Breast epithelium (tissue), 4 donors: Measurements from ENCODE around the gene ELK4. TPM values are rescaled to one million over a fixed set of nuclear protein-coding genes. Genes with fewer than 3 reads are reported as not detected.

Experiments used
- DNase-seq, 2 donors: peaks; one replicate each; pipeline ENCODE4 v3.0.0-alpha.2; 2019; ENCODE audit warnings: low spot score in 2 of 2
- H3K27ac ChIP-seq, 2 donors: fragments of 200-600 bp; sonication (generic) in 1 of 2; one replicate each; pipeline ENCODE4 v1.5.1; 2016 to 2019; ENCODE audit warnings: mild to moderate bottlenecking in 1 of 2
- H3K27me3 ChIP-seq, 2 donors: fragments of 200-600 bp; sonication (generic) in 1 of 2; one replicate each; pipeline versions ENCODE4 v1.5.1 to v1.6.0; 2017 to 2019; ENCODE audit warnings: control low read depth in 1 of 2, mild to moderate bottlenecking in 1 of 2
- H3K36me3 ChIP-seq: fragments of 200-600 bp; one replicate; pipeline ENCODE4 v1.5.1; 2019
- H3K4me1 ChIP-seq, 2 donors: fragments of 200-600 bp; sonication (generic); one replicate each; pipeline ENCODE4 v1.5.1; 2016 to 2019; ENCODE audit warnings: control low read depth in 1 of 2
- H3K4me3 ChIP-seq, 3 donors: fragments of 200-600 bp; sonication (generic); 1 replicate in 2 of 3; 2 replicates in 1 of 3; pipeline ENCODE4 v1.5.1; 2016 to 2019; ENCODE audit warnings: mild to moderate bottlenecking in 3 of 3, moderate library complexity in 2 of 3
- H3K9me3 ChIP-seq, 2 donors: fragments of 200-600 bp; sonication (generic) in 1 of 2; one replicate each; pipeline ENCODE4 v1.5.1; 2016 to 2019; ENCODE audit warnings: control low read depth in 1 of 2
- CTCF ChIP-seq, 3 donors: fragments of 450-650 bp; IDR thresholded peaks; one replicate each; pipeline ENCODE4 v1.5.1; 2016 to 2017; ENCODE audit warnings: antibody characterized with exemption in 3 of 3, mild to moderate bottlenecking in 3 of 3, moderate library complexity in 3 of 3
- POLR2A ChIP-seq: fragments of 450-650 bp; IDR thresholded peaks from one replicate; pipeline ENCODE4 v1.6.1; 2016; ENCODE audit warnings: antibody characterized with exemption, mild to moderate bottlenecking, moderate library complexity
- POLR2AphosphoS5 ChIP-seq, 3 donors: sonication (generic); formaldehyde crosslinking; IDR thresholded peaks; one replicate each; pipeline ENCODE4 v1.6.1; 2017; ENCODE audit warnings: antibody characterized with exemption in 3 of 3
- intact Hi-C: fragments of 100-400 bp; cut with DNase I; formaldehyde crosslinking; loops from one replicate; pipeline ENCODE4 v1.15.1; 2023; ENCODE audit warnings: low total_unique reads
- total RNA-seq, 3 donors: library from RNA; depleted of rRNA; stranded (reverse); fragments of >200 nt; gene quantifications; one replicate each; pipeline ENCODE4 v1.1.0, GENCODE V29; 2016

ELK4 gene
- total RNA-seq, 3 donors from 2014 or later, result 22.6 to 32.5 (median 26.5) TPM

- Histone ChIP-seq H3K27me3 (no peaks in the 10 kb centered on the region), H3K4me3 (no peak overlapping the region), H3K27ac (peak overlapping the region in 1 of 2 donors; percentile 96), H3K36me3 (no peaks in the 10 kb centered on the region), H3K4me1 (peaks cover 0 to 7% of the 10 kb centered on the region in 2 donors), H3K9me3 (no peaks in the 10 kb centered on the region)
- intact Hi-C loops, result no loop called here
- DNase-seq, result no peak
- no peak for TF ChIP-seq CTCF (IDR thresholded peaks at IDR 0.05)
- TF ChIP-seq POLR2A, result no peak
- no peak for TF ChIP-seq POLR2AphosphoS5 (IDR thresholded peaks at IDR 0.05)
Measured at GRCh38 chr1:205629751-205630150, 2.1 kb downstream of the ELK4 start.

DNA sequence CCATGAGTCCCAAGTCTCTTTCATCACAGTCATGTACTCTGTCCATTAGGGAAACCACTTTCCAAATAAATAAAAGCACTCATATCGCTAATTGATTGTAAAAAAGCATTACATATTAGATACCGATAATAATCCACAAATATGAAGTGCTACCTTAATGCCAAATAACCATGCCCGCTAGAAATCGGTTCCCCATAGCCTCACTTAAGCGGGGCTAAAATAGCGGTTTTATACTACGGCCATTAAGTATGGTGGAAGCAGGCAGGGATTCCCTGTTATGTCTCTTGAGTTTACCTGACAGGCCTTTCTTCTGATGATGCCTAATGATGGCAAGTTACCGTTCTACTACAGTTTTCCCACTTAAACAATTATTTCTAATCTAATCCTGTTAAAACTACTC is 3.9 kb downstream of the ELK4 start:
- H3K9me3 ChIP-seq, result no peaks in the 10 kb centered on the region
- no peak overlapping the region for H3K27ac ChIP-seq
- TF ChIP-seq CTCF (IDR thresholded peaks at IDR 0.05), result no peak
- TF ChIP-seq POLR2A, result no peak
- TF ChIP-seq POLR2AphosphoS5 (IDR thresholded peaks at IDR 0.05), result no peak
- H3K27me3 ChIP-seq, result no peaks in the 10 kb centered on the region
- DNase-seq, result no peak
- peaks cover 0 to 7% of the 10 kb centered on the region in 2 donors for H3K4me1 ChIP-seq
- H3K4me3 ChIP-seq, result no peak overlapping the region
- intact Hi-C loops, result no loop called here
- no peaks in the 10 kb centered on the region for H3K36me3 ChIP-seq

GRCh38 chr1:205626216-205626615 is 5.6 kb downstream of the ELK4 start:
- no peak for DNase-seq
- intact Hi-C loops, result no loop called here
- TF ChIP-seq POLR2AphosphoS5 (IDR thresholded peaks at IDR 0.05) (no peak), POLR2A (no peak)
- no peak overlapping the region for H3K27ac ChIP-seq
- no peaks in the 10 kb centered on the region for H3K9me3 ChIP-seq
- no peak overlapping the region for H3K4me3 ChIP-seq
- peaks cover 4% of the 10 kb centered on the region for H3K36me3 ChIP-seq
- peaks cover 0 to 7% of the 10 kb centered on the region in 2 donors for H3K4me1 ChIP-seq
- H3K27me3 ChIP-seq, result no peaks in the 10 kb centered on the region

DNA sequence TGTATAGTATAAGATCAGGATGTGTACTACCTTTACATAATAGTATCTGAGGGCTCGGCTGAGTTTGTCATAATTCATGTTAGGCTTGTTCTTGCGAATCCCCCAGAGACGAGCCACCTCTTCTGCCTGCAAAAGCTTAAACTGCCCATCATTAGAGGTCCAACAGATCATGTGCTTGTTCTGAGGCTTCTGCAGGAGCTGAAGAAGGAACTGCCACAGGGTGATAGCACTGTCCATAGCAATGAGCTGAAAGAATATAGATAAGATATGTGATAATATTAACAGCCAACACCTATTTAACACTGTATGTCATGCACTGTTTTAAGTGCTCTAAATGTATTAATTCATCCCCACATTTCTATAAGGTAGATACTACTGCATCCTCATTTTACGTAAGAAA is 8.2 kb downstream of the ELK4 start:
- Histone ChIP-seq H3K4me3 (no peak overlapping the region), H3K36me3 (peaks cover 4% of the 10 kb centered on the region), H3K4me1 (no peaks in the 10 kb centered on the region), H3K27ac (no peak overlapping the region), H3K27me3 (no peaks in the 10 kb centered on the region), H3K9me3 (no peaks in the 10 kb centered on the region)
- TF ChIP-seq POLR2AphosphoS5 (IDR thresholded peaks at IDR 0.05) (no peak), POLR2A (no peak), CTCF (IDR thresholded peaks at IDR 0.05) (no peak)
- no peak for DNase-seq
- intact Hi-C loops, result no loop called here

DNA sequence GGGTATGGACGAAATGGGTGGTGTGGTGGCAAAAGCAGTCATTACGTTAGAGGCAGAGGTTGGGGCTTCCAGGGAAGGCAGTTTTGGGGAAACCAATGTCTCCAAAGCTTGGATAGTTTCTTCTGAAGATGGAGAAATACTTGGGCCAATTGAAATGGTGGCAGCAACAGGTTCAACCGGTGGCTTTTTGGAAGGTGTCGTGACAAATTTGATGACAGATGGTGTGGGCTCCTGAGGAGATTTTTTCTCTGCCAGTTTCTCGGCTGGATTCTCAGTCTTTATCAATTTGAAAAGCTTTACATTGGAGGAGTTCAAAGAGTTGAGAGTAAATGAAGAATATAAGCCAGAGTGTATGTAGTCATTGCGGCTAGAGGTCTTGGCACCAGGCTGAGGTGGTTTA is 11.5 kb downstream of the ELK4 start:
- no peaks in the 10 kb centered on the region for H3K4me1 ChIP-seq
- H3K27ac ChIP-seq, result no peak overlapping the region
- DNase-seq, result no peak
- no peaks in the 10 kb centered on the region for H3K9me3 ChIP-seq
- no peaks in the 10 kb centered on the region for H3K27me3 ChIP-seq
- H3K36me3 ChIP-seq, result peaks cover 4% of the 10 kb centered on the region
- no peak for TF ChIP-seq CTCF (IDR thresholded peaks at IDR 0.05)
- TF ChIP-seq POLR2AphosphoS5 (IDR thresholded peaks at IDR 0.05), result no peak
- TF ChIP-seq POLR2A, result no peak
- no peak overlapping the region for H3K4me3 ChIP-seq
- intact Hi-C loops, result no loop called here

DNA sequence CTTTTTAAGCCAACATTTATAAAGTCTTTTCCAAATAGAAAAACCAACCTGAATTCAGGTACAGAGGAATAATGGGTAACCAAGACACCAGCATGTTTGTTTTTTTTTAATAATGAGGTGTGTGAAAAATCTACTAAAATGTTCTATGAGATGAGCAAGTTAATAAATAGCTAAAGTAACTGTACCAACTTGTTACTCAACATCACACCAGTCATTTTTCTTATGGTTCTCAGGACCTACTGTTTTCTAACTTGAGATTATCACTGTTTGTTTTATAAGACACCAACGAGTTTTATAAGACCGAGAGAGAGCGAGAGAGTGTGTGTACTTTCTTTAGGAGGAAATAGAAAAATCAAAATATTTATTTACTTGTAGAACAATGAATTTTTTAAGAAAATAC is 12.4 kb downstream of the ELK4 start:
- Histone ChIP-seq H3K27ac (no peak overlapping the region), H3K9me3 (no peaks in the 10 kb centered on the region), H3K4me3 (no peak overlapping the region), H3K4me1 (no peaks in the 10 kb centered on the region), H3K36me3 (peaks cover 4% of the 10 kb centered on the region), H3K27me3 (no peaks in the 10 kb centered on the region)
- no peak for DNase-seq
- intact Hi-C loops, result no loop called here
- TF ChIP-seq POLR2AphosphoS5 (IDR thresholded peaks at IDR 0.05) (no peak), POLR2A (no peak), CTCF (IDR thresholded peaks at IDR 0.05) (no peak)
